CD4-positive, alpha-beta T cell treated with Interleukin-12 subunit alpha and Interleukin-12 subunit beta, for 1 hour (primary cell): Measurements from ENCODE around the gene SPTSSB.

Experiments
- DNase-seq: peaks from one replicate; pipeline ENCODE4 v3.0.0-alpha.2; 2020

Gene SPTSSB

GRCh38 chr3:161390200-161390599 lies 18.9 kb upstream of the SPTSSB start:
- DNase-seq = no peak

- no peak for DNase-seq
These were observed 18.2 kb upstream of the SPTSSB start for GRCh38 chr3:161389445-161390035.

DNA sequence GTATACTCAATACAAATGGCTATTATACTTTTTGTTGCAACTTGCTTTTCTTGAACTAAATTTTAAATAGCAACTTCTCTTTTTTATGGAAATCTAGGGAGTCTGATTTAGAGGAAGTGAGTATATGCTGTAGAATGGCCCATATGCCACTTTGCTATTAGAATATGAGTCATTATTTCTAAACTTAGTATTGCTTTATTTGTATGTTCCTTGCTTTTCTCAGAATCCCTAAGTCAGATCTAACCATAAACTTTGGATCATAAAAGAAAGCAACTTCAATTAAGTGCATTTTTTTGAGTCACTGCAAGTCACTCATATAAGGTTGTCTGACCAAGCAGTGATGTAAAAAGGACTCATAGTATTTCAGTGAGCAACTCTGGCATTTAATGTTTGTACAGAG lies 17.5 kb upstream of the SPTSSB start:
- DNase-seq = no peak

GRCh38 chr3:161386991-161387770 lies 15.9 kb upstream of the SPTSSB start:
- no peak for DNase-seq

- peak; percentile 17 for DNase-seq
These were observed 1.3 kb upstream of the SPTSSB start for GRCh38 chr3:161372321-161373260.

- DNase-seq = no peak
These were observed 1.8 kb downstream of the SPTSSB start for GRCh38 chr3:161369531-161369930.

DNA sequence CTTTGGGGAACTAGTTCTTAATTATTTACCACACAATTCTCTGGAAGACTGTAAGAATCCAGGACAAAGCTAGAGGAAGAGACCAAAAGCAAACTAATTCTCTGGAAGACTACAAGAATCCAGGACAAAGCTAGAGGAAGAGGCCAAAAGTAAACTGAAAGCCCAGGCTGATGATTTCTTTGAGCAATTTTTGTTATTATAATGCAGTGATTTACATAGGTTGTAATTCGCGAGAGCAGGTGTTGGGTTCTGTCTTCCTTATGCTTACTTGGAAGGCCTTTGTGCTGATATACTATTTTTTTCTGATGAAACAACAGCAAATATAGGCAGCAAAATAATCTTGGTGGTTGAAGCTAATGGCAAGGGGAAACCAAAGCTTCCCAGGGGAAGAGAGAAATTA lies 5.2 kb downstream of the SPTSSB start:
- DNase-seq = no peak

DNA sequence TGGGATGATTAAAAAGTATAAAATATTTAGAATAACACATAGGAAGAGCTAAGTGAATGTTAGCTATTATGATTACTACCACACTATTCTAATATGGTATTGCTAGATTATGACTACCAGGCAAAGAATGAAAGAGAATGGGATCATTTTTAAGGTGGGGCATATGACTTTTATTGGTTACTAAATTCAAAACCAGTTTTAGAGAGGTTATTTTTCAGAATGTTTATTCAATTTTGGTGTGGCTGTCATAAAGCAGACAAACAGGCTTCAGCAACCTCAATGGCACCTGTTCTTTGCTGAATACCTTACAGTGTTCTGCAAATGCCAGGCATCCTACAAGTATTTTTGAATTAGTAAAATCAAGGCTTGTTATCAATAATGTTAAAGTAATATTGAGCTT lies 12.8 kb downstream of the SPTSSB start:
- DNase-seq = no peak

DNA sequence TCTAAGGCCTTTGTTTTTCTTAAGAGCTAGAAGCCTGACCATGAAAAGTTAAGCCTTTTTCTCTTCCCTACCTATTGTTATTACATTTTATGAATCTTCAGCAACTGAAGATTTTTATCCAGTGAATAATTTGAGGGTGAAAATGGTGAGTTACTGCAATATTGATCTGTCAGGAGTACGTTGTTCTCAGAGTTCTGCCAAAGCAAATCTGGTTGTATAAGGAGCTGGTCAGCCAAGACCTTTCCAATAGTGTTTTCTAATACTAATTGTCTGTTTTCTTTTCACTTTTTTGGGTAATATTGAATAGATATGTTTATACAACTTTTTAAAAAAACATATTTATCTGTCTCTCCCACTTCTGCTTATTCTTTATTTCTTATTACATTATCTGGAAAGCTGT lies 15.0 kb downstream of the SPTSSB start:
- no peak for DNase-seq

DNA sequence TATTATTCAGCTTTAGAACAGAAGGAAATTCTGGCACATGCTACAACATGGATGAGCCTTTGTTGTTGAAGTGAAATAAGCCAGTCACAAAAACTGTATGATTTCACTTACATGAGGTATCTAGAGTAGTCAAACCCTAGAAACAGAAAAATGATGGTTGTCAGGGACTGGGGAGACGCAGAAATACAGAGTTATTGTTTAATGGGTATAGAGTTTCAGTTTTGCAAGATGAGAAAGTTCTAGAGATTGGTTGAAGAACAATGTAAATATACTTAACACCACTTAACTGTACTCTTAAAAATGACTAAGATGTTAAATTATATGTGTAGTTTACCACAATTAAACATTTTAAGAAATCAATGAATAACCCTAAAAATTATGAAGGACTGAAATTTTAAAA lies 15.8 kb downstream of the SPTSSB start:
- DNase-seq = no peak

- DNase-seq = no peak
These were observed 16.8 kb downstream of the SPTSSB start for GRCh38 chr3:161354554-161354953.

DNA sequence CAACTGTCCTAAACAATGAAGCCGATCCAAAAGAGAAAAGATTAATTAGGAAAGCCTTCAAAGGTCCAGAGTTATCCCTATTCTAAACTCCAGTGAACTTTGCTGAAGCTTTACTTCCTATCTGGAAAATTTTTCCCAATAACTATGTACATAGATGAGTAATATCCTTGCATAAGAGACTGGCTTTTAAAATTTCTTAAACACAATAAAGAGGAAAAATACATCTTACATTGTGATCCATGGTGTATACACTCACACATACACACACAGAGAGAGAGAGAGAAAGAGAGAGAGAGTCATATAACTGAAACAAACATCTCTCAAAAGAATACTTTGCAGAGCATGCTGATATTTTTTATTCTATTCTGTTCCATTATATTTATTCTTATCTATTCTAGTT lies 20.0 kb downstream of the SPTSSB start:
- DNase-seq = no peak

DNA sequence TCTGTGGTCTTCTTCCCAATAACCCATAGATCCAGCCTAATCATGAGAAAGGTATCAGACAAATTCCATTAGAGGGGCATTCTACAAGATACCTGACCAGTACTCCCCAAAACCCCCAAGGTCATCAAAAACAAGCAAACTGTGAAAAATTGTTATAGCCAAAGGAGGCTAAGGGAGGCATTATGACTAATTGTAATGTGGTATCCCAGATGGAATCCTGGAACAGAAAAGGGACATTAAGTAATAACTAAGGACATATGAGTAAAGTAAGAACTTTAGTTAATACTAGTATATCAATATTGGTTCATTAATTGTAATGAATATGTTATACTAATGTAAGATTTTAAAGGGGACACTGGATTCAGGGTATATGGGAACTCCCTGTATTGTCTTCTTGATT lies 20.4 kb downstream of the SPTSSB start:
- DNase-seq = no peak

GRCh38 chr3:161349529-161350312 lies 21.6 kb downstream of the SPTSSB start:
- DNase-seq = peak; percentile 37

DNA sequence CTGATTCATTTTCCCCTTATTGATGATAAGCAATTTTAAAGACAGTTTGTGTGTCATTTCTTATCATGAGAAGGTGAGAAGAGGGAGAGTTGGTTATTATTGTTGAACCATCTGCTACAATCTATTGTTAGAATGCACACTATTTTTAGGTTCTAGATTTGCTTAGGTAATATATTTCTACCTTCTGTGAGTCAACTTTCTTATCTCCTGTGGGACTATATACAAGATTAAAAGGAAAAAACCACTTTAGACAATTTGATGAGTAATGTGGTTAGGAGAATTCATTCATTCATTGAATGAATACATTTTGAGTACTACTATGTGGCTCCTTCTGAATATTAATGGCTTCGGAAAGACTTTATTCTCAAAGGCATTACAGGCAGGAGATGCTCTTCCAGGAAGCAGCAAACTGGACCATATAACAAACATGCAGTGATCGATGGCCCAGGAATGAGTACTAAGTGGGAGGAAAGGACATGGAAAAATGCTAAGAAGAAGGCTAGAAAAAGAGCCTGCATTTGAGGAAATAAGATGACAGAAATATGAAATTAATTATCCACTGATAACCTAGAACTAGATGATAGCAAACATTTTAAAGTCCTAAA lies 22.4 kb downstream of the SPTSSB start:
- no peak for DNase-seq

- DNase-seq = no peak
These were observed 23.6 kb downstream of the SPTSSB start for GRCh38 chr3:161347726-161348125.

- no peak for DNase-seq
These were observed 26.3 kb downstream of the SPTSSB start for GRCh38 chr3:161345023-161345422.

- DNase-seq = no peak
These were observed 27.3 kb downstream of the SPTSSB start for GRCh38 chr3:161343986-161344385.

- no peak for DNase-seq
These were observed 27.8 kb downstream of the SPTSSB start for GRCh38 chr3:161343540-161343939.

DNA sequence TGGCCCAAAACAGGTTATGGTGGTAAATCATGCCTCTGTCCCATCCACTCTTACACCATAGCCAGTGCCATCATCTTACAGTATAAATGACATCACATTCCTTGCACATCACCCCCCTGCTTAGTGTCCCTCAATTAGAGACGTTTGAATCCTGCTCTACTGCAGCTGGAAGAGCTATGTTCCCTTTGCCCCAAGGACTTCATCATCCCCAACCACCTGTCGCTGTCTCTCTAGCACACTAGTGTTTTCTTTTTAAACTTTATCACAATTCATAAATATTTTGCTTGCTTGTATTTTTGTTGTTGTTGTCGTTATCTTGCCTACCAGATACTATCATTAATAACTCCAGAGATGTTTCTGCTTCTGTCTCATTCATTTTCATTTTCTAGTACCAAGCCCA lies 28.7 kb downstream of the SPTSSB start:
- DNase-seq = no peak

DNA sequence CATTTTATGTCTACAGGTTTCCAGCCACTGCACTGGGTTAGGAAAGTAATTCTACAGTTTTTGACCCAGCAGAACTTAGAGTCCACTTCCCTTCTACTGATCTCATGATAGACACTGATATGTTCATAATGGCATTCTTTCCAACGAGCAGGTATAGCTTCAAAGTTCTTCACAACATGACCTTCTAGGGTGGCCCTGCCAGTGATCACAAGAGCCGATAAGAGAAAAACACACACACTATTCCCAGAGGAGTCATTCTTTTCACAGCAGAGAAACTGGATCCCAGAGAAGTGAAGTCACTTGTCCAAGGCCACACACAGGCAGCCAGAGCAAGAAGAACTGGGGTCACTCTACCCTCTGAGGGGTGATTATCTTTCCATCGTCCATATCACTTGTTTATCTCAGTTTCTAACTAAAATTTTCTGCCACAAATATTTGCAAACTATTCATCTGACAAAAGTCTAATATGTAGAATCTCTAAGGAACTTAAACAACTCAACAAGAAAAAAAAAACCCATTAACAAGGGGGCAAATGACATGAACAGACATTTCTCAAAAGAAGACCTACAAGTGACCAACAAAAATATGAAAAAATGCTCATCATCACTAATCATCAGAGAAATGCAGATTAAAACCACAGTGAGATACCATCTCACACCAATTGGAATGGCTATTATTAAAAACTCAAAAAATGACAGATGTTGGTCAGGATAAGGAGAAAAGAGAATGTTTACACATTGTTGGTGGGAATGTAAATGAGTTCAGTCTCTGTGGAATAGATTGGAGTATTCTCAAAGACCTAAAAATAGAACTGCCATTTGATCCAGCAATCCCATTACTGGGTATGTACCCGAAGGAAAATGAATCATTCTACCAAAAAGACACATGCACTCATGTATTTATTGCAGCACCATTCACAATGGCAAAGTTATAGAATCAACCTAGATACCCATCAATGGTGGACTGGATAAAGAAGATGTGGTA lies 31.5 kb downstream of the SPTSSB start:
- no peak for DNase-seq
